Inferior parietal cortex (tissue), 1 donor: Measurements from ENCODE around the gene RASSF1.

ENCODE experiments used
- DNase-seq: peaks from one replicate; pipeline ENCODE4 v3.0.0-alpha.2; 2016; ENCODE audit errors: extremely low spot score

RASSF1 gene

GRCh38 chr3:50300681-50301254 is 39.9 kb downstream of the RASSF1 start:
- DNase-seq, result no peak

- peak; percentile 73 for DNase-seq
Observed at GRCh38 chr3:50299929-50300680, 40.5 kb downstream of the RASSF1 start.

GRCh38 chr3:50299638-50299928 is 41.1 kb downstream of the RASSF1 start:
- no peak for DNase-seq

- DNase-seq, result peak; percentile 96
Observed at GRCh38 chr3:50298836-50299637, 41.6 kb downstream of the RASSF1 start, which contains the start of the genes HYAL3 and NAA80. Gene HYAL3, minus strand, starts transcription at chr3:50299405. Its CDS starts 3,803 bp downstream, at chr3:50295602. Gene NAA80, minus strand, starts transcription at chr3:50299405. Its CDS starts 1,942 bp downstream, at chr3:50297463.

- no peak for DNase-seq
Observed at GRCh38 chr3:50297896-50298725, 42.5 kb downstream of the RASSF1 start.

GRCh38 chr3:50297384-50297775 is 43.3 kb downstream of the RASSF1 start:
- DNase-seq, result no peak

- DNase-seq, result no peak
Observed at GRCh38 chr3:50296721-50297383, 43.8 kb downstream of the RASSF1 start.

- DNase-seq, result no peak
Observed at GRCh38 chr3:50295553-50296431, 44.8 kb downstream of the RASSF1 start.

- DNase-seq, result no peak
Observed at GRCh38 chr3:50294492-50295403, 45.9 kb downstream of the RASSF1 start.

- DNase-seq, result no peak
Observed at GRCh38 chr3:50294089-50294488, 46.5 kb downstream of the RASSF1 start.

GRCh38 chr3:50293079-50293801 is 47.4 kb downstream of the RASSF1 start:
- no peak for DNase-seq

GRCh38 chr3:50292159-50293078 is 48.2 kb downstream of the RASSF1 start, which contains the start of gene IFRD2:
Gene IFRD2, minus strand, starts transcription at chr3:50292429. Its CDS starts 155 bp downstream, at chr3:50292274.
- DNase-seq, result peak; percentile 95

- no peak for DNase-seq
Observed at GRCh38 chr3:50290161-50290641, 50.4 kb downstream of the RASSF1 start.

GRCh38 chr3:50289130-50289529 is 51.5 kb downstream of the RASSF1 start:
- DNase-seq, result no peak

- no peak for DNase-seq
Observed at GRCh38 chr3:50288387-50289007, 52.1 kb downstream of the RASSF1 start.

- DNase-seq, result no peak
Observed at GRCh38 chr3:50287262-50287661, 53.4 kb downstream of the RASSF1 start.
